GM18499 (cell line): ENCODE data around the gene C6orf62.
"Not testable (repeated sequence)": the region's sequence is repeated elsewhere in the genome, so short reads cannot be mapped to it uniquely, and the experiment has no call there.

Source experiments
- ATAC-seq: cut with Tn5 transposase; IDR thresholded peaks from one replicate; pipeline ENCODE4 v1.9.1; 2021; ENCODE audit warnings: moderate number of reproducible peaks; ENCODE audit not compliant: insufficient read depth, unreplicated experiment

The C6orf62 gene

GRCh38 chr6:24670492-24670891 lies 48.5 kb downstream of the C6orf62 start:
- not testable (repeated sequence) for ATAC-seq

- ATAC-seq: no peak
Measured at GRCh38 chr6:24668997-24669361, 50.0 kb downstream of the C6orf62 start.

- not testable (repeated sequence) for ATAC-seq
Measured at GRCh38 chr6:24668066-24668996, 50.6 kb downstream of the C6orf62 start.

- peak; percentile 17 for ATAC-seq
Measured at GRCh38 chr6:24667378-24667803, 51.6 kb downstream of the C6orf62 start.

- ATAC-seq: peak; percentile 77
Measured at GRCh38 chr6:24666641-24667377, 52.1 kb downstream of the C6orf62 start, which contains the start of the genes ACOT13 and TDP2. Gene ACOT13 (plus strand): TSS chr6:24667077. CDS start chr6:24667264, 187 bp downstream. Gene TDP2 (minus strand): TSS chr6:24666899. CDS start chr6:24666862, 37 bp downstream.

- peak; percentile 21 for ATAC-seq
Measured at GRCh38 chr6:24666097-24666640, 52.8 kb downstream of the C6orf62 start.

- no peak for ATAC-seq
Measured at GRCh38 chr6:24664046-24664987, 54.6 kb downstream of the C6orf62 start.

- no peak for ATAC-seq
Measured at GRCh38 chr6:24663189-24663588, 55.8 kb downstream of the C6orf62 start.

- no peak for ATAC-seq
Measured at GRCh38 chr6:24662236-24662635, 56.7 kb downstream of the C6orf62 start.

- not testable (repeated sequence) for ATAC-seq
Measured at GRCh38 chr6:24661759-24662158, 57.2 kb downstream of the C6orf62 start.

GRCh38 chr6:24660105-24660504 lies 58.8 kb downstream of the C6orf62 start:
- no peak for ATAC-seq

GRCh38 chr6:24659561-24659960 lies 59.4 kb downstream of the C6orf62 start:
- ATAC-seq: no peak

GRCh38 chr6:24658573-24659560 lies 60.1 kb downstream of the C6orf62 start:
- no peak for ATAC-seq

- no peak for ATAC-seq
Measured at GRCh38 chr6:24655215-24655614, 63.7 kb downstream of the C6orf62 start.
